GM18868 (cell line): ENCODE measurements around the gene ACAD8.
"Not testable (repeated sequence)": the region's sequence is repeated elsewhere in the genome, so short reads cannot be mapped to it uniquely, and the experiment has no call there.

Experiments used
- ATAC-seq: cut with Tn5 transposase; IDR thresholded peaks from one replicate; pipeline ENCODE4 v1.9.1; 2021; ENCODE audit warnings: mild to moderate bottlenecking, moderate library complexity; ENCODE audit not compliant: unreplicated experiment

ACAD8 gene

DNA sequence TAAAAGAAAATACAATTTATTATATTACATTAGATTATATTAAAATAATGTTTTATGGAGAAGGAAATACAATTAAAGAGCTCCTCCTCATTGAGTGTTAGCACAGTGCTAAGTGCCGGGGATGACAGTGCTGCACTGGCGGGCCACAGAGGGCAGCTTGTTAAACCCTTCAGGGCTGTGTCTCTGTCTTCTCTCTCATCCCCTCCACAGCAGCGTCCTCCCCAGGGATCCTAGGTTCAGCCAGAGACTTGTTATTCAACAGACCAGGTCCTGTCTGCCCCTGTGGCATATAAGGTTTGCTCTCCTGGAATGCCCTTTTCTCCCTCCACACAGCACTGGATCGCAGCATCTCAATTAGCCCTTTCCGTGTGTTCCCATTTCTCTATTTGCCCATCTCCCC lies 14.4 kb upstream of the ACAD8 start:
- no peak for ATAC-seq

GRCh38 chr11:134240592-134240991 lies 12.8 kb upstream of the ACAD8 start:
- ATAC-seq, result no peak

DNA sequence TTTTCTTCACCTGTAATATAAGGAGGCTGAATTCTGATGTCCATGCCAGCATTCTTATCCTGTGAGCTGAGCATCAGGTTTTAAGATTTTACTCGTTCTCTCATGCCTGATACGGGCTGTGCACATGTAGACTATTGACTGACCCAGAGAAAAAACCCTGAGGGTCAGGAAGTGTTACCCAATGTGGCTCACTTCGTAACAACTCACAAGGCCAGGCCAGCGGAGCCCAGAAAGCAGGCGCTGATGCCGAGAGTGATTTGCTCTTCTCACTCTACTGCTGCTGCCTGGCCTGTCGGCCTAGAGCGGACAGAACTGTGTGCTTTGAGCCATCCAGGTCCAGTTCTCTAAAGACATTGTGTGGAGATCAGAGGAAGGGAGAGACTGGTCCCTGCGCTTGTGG lies 11.0 kb upstream of the ACAD8 start:
- no peak for ATAC-seq

DNA sequence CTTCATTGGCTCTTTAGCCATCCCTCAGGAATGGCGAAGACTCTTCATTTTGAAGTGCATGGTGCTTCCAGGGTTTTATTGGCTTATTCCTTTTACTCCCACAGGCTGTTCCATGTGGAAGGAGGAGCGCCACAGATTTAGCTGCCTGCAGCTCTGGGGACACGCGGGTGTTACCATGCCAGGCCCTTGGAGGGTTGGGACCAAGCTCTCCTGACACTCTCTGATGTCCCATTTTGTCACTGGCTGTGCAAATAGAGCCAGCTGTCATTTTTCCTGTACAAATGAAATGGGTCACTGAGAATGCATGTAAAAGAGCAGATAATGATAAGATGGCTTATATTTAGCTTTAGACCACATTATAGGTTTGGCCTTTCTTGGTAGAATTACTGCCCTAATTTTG lies 9.5 kb upstream of the ACAD8 start:
- ATAC-seq, result no peak

DNA sequence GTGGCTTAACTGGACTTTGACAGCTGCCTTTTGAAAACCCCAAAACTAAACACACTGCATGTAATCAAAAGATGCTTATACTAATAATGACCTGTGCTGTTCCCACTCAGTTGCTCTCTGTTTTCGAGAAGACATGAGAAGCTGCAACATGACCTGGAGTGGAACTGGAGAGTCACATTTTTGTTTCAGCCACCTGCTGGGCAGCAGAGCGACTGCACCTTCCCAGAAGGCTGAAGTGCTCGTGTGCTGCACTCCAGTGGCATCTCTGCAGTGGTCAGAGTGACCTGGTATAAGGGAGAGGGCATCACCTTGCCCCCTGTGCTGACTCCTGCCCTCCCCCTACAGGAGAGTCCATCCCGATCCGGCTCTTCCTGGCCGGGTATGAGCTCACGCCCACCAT lies 8.8 kb upstream of the ACAD8 start:
- peak; percentile 95 for ATAC-seq

DNA sequence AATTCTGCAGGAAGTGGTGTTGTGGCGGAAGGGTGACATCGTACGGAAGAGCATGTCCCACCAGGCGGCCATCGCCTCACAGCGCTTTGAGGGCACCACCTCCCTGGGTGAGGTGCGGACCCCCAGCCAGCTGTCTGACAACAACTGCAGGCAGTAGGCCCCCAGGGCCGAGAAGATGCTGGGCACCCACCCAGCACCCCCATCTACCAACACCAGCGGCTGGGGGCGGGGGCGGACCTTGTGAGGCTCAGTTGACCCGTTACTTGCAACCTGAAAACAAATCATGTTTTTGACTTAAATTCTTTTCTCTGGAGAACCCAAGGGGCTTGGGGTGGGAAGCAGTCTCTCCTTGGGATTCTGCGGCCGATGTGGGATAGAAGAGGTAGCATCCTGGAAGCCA lies 7.9 kb upstream of the ACAD8 start:
- no peak for ATAC-seq

- ATAC-seq, result no peak
These were observed 7.3 kb upstream of the ACAD8 start for GRCh38 chr11:134246100-134246499.

DNA sequence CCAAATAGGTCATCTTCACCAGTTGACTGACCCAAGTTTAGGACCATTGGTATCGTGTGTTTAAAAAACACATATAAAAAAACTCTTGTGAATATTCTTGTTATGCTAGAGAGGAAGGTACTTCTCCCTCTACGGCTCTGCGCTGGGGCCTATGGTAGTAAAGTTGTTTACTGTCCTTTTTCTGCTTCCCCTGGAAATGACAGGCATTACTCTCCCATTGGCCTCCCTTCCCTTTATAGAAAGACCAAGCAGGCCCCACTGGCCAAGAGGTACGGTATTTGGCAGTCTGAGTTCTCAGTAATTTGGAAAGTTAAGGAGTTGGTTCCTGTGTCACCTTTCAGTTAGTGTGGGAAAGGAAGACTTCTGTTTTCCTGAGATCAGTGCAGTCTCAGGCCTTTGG lies 6.7 kb upstream of the ACAD8 start:
- ATAC-seq, result no peak

GRCh38 chr11:134248910-134249480 lies 4.4 kb upstream of the ACAD8 start:
- no peak for ATAC-seq

DNA sequence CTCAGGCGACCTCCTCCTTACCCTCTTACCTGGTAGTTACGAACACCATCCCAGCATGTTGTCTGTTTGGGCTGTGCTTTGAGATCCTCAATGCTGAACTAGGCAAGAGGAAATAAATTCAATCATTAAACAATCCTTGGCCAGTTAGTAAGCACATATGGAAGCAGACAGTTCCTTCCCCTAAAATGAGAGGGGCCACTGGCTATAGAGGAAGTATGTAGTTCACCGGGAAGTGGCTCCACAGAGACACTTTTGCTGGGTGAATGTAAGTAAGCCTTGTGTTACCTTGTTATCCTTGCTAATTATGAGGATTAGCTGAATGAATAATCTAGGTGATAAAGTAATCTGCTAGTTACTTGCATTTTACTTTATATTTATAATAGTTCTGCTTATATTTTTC lies 3.1 kb upstream of the ACAD8 start:
- no peak for ATAC-seq

GRCh38 chr11:134250675-134251074 lies 2.7 kb upstream of the ACAD8 start:
- no peak for ATAC-seq

DNA sequence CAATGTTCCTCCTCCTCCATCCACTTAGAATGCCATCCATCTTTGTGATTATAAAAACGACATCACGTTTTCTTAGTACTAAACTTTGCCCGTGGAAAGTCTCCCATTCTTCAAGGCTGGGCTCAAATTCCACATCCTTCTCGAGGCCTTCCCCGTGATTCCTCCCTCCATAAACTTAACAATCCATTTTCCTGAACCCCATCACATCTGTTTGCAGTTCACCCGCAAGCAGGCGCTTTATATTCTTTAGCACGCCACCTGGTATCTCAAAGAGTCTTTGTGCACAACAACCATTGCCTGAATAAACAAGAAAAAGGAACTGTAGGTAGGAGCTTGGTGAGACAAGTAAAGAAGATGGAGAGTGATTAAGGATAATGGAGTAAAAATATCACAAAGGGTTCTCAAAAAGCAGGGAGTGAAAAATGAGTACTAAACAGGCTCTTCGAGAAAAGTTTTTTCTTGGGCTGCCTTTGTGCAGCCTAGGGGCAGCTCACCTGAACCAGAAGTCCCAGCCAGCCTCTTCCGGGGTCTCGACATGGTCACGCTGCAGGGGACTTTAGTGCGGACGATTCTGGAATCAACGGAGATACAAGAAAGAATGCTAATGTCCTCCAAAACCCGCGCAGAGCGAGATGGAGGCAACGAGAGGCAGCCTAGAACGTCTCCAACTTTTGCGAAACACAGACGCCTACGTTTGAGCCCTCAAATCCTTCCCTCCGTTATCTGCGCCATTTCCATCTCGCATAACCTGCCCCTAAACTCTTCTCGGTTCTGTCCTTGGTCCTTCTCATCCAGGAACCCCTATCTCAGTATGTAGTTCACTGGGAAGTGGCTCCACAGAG lies 801 bp upstream of the ACAD8 start:
- ATAC-seq, result peak; percentile 28

- ATAC-seq, result no peak
These were observed 1.2 kb downstream of the ACAD8 start for GRCh38 chr11:134254433-134255183.

DNA sequence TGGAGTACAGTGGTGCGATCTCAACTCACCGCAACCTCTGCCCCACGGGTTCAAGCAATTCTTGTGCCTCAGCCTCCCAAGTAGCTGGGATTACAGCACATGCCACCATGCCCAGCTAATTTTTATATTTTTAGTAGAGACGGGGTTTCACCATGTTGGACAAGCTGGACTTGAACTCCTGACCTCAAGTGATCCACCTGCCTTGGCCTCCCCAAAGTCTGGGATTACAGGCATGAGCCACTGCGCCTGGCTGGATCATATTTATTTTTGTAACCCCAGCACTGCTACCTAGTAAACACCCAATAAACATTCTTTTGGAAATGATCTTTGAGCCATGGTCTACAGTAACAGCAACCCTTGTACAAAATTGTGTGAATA lies 1.8 kb downstream of the ACAD8 start:
- not testable (repeated sequence) for ATAC-seq

- no peak for ATAC-seq
These were observed 3.7 kb downstream of the ACAD8 start for GRCh38 chr11:134257101-134257500.

DNA sequence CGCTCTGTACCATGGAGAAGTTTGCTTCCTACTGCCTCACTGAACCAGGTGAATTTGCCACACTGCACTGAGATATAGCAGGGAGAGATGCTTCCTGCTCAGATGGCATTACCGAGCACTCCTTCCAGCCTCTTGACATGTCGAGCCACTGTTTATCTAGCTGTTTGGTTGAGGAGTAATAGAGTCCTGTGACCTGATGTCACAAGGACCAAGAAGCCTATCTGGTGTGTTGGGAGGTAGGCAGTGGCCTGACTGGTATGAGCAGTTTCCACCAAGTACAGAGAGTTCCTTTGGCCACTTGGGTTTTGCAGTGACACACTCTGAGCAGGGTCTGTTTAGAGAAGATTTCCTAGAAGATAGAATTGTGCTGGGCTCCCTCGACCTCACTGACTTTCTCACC lies 5.2 kb downstream of the ACAD8 start:
- ATAC-seq, result no peak

- no peak for ATAC-seq
These were observed 7.1 kb downstream of the ACAD8 start for GRCh38 chr11:134260503-134260902.

GRCh38 chr11:134260983-134261382 lies 7.6 kb downstream of the ACAD8 start:
- no peak for ATAC-seq

DNA sequence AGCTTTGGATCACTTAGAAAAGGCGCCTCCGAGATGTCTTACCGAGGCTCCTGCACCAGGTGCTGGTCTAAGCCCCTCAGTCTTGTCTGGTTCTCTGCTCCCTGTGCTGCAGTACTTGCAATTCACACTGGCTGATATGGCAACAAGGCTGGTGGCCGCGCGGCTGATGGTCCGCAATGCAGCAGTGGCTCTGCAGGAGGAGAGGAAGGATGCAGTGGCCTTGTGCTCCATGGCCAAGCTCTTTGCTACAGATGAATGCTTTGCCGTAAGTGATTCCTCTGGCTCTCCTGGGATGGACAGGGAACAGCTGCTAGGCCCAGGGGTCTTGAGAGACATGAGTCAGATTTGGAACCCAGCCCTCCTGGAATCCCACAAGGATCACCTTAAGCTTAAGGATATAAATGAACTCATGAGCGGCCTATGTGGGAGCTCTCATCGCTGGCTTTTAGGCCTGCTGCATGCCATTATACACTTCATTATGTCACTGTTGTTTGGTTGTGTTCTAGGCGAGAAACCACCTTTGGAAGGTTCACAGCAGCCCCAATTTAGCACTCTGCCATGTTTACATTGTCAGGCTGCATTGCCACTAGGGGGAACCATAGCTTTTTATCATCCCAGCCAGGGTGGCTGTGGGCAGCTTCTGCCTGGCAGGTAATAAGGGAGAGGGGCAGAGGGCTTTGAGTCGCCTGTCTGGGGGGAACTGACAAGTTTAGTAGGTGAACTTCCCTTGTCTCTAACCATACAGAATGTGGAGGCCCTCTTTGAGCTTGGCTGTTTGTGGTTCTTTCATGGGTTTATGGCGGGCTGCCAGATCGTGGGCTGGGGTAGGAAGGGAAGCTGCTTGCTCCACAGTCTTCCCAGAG lies 8.5 kb downstream of the ACAD8 start:
- ATAC-seq, result peak; percentile 63

- ATAC-seq, result no peak
These were observed 11.8 kb downstream of the ACAD8 start for GRCh38 chr11:134264966-134265764.
